Stomach (tissue), 4 donors: ENCODE data around the gene RPL3.

Source experiments
- CTCF ChIP-seq, 7 experiments: fragments of 450-650 bp in 4 of 7; fragments of 200-600 bp in 3 of 7; sonication (generic) in 3 of 7; IDR thresholded peaks; one replicate each; pipeline ENCODE4 v1.5.1; 2016 to 2019; ENCODE audit warnings: antibody characterized with exemption in 7 of 7, control low read depth in 2 of 7, mild to moderate bottlenecking in 1 of 7
- POLR2A ChIP-seq, 4 donors: fragments of 450-650 bp; IDR thresholded peaks; one replicate each; pipeline ENCODE4 v1.6.1; 2016; ENCODE audit warnings: antibody characterized with exemption in 4 of 4, control low read depth in 2 of 4, mild to moderate bottlenecking in 1 of 4, moderate library complexity in 1 of 4

- TF ChIP-seq CTCF (IDR thresholded peaks at IDR 0.05) (no peak), POLR2A (IDR thresholded peaks at IDR 0.05) (no peak)
Measured at GRCh38 chr22:39317775-39318506, 1.5 kb downstream of the RPL3 start.
